ENCODE data around the gene SNTG2. TPM values are rescaled to one million over a fixed set of nuclear protein-coding genes. Genes with fewer than 3 reads are reported as not detected.

The SNTG2 gene
- polyA plus RNA-seq, 4 donors: 2.0 to 2.7 (median 2.2) TPM

- DNase-seq (ENCODE audit: low read depth in 4 of 4, low spot score in 3 of 4): no peak
These were observed 306.1 kb downstream of the SNTG2 start for GRCh38 chr2:1256632-1257324.

DNA sequence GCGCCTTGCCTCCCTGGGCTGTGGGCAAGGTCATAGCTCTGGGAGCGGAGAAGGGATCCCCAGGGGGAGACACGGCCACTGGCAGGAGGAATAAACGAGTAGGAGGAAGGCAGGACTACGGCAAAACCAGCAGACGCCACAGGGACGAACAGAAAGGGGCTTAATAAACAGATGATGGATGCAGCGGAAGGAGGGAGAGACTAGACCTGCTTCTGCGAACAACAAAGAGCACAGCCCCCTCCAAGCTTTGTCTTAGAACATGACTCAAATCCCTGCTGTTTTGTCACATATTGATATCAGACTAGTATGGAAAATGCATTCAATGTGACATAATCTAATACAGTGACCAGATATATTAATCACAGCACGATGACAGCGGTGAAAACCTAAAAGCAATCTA is 306.7 kb downstream of the SNTG2 start:
- DNase-seq (ENCODE audit: low read depth in 4 of 4, low spot score in 3 of 4): no peak

- DNase-seq (ENCODE audit: low read depth in 4 of 4, low spot score in 3 of 4): no peak
These were observed 309.1 kb downstream of the SNTG2 start for GRCh38 chr2:1259746-1260145.

DNA sequence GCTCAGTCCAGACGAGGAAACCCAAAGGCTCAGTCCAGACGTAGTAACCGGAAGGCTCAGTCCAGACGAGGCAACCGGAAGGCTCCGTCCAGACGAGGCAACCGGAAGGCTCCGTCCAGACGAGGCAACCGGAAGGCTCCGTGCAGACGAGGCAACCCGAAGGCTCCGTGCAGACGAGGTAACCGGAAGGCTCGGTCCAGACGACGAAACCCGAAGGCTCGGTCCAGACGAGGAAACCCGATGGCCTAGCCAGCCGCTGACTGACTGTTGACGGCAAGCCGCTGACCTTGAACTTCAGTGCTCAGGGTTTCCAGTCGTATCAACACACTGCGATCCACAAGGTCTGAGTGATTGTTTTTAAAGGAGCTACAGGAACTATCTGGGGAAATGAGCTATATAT is 312.0 kb downstream of the SNTG2 start:
- no peak for DNase-seq (ENCODE audit: low read depth in 4 of 4, low spot score in 3 of 4)

- DNase-seq (ENCODE audit: low read depth in 4 of 4, low spot score in 3 of 4): no peak
These were observed 314.8 kb downstream of the SNTG2 start for GRCh38 chr2:1265454-1265853.

GRCh38 chr2:1266351-1266750 is 315.7 kb downstream of the SNTG2 start:
- no peak for DNase-seq (ENCODE audit: low read depth in 4 of 4, low spot score in 3 of 4)

GRCh38 chr2:1268034-1268433 is 317.4 kb downstream of the SNTG2 start:
- DNase-seq (ENCODE audit: low read depth in 4 of 4, low spot score in 3 of 4): peak in 1 of 4 donors; percentile 12

DNA sequence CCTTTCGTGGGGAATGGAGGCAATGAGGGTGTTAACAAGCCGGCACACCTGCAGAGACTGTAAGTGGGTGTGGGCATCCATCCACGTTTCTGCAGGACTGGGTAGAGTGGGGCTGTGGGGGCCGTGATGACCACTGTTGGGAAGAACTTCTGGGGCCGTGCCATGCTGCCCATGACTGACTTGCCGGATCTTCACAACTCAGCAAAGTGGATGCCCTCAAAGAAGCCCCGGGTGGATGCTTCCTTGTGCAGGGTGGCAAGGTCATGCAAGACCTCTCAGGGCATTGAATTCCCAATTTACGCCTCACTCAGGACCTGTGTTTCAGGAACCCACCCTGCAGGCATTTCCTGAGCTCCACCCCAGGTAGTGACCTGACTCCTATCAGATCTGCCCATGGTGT is 319.2 kb downstream of the SNTG2 start:
- DNase-seq (ENCODE audit: low read depth in 4 of 4, low spot score in 3 of 4): no peak

- DNase-seq (ENCODE audit: low read depth in 4 of 4, low spot score in 3 of 4): no peak
These were observed 322.2 kb downstream of the SNTG2 start for GRCh38 chr2:1272835-1273234.

DNA sequence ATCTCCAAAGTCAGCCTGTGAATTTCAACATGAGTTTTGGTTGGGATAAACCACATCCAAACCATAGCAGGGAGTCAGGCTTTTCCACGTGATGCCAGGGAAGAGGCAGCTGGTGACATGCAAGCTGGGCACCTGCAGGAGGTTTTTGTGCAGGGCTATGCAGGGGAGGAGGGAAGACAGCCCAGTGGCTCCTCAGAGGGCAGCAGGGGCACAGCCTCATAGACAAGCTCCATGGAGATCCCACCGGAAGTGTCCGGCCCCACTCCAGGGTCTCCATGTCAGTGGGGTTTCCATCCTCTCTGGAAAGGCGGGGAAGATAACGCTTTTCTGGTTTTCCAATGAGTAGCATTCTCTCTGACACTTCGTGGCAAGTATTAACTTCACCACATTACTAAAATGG is 327.0 kb downstream of the SNTG2 start:
- DNase-seq (ENCODE audit: low read depth in 4 of 4, low spot score in 3 of 4): no peak

DNA sequence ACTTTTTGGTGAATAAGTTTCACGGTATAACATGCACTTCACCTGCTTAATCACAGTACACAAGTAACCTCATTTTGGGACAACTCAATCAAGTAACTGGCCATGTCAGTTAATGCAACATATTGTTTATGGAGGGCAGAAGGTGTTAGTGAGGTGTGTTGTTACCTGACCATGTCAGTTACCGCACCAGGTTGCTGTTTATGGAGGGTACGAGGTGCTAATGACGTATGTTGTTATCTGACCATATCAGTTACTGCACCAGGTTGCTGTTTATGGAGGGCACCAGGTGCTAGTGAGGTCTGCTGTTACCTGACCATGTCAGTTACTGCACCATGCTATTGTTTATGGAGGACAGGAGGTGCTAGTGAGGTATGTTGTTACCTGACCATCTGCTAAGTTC is 327.5 kb downstream of the SNTG2 start:
- no peak for DNase-seq (ENCODE audit: low read depth in 4 of 4, low spot score in 3 of 4)

GRCh38 chr2:1278861-1279260 is 328.2 kb downstream of the SNTG2 start:
- no peak for DNase-seq (ENCODE audit: low read depth in 4 of 4, low spot score in 3 of 4)

DNA sequence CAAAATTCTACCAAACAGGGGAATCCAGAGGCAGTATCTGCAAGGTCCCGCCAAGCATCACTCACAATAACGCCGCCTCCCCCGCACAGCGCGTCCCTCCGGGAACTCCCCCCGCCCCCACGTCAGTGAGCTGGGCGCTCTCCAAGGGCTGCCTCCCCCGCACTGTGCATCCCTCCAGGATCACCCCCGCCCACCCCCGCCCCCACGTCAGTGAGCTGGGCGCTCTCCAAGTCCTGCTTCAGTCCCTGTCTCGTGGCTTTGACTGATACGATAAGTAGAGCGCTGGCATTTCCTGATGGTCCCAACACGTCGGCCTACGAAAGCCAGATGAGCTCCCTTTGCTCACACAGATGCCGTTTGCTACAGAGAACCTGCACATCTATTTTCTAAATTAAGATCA is 331.9 kb downstream of the SNTG2 start:
- DNase-seq (ENCODE audit: low read depth in 4 of 4, low spot score in 3 of 4): peak in 3 of 4 donors; percentile 33 to 51 (median 45)

GRCh38 chr2:1283020-1283801 is 332.6 kb downstream of the SNTG2 start:
- DNase-seq (ENCODE audit: low read depth in 4 of 4, low spot score in 3 of 4): no peak

DNA sequence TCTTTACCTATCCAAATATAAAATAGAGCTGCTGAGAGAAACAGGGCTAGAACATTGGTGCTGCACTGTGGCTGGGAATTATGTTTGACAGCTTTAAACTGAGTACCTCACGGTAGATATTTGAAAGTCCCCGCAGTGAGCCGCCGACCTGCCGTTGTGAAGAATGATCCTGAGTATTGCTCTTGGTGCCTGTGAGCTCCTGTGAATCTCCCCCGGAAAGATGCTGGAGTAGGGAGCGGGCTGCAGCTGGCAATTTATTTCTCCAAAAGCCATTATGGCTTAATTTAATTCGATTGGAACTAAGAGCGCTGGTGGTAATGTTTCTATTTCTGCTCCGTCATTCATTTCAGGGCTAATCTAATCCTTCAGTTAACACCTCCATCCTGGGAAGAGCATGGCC is 333.2 kb downstream of the SNTG2 start:
- DNase-seq (ENCODE audit: low read depth in 4 of 4, low spot score in 3 of 4): no peak

- DNase-seq (ENCODE audit: low read depth in 4 of 4, low spot score in 3 of 4): no peak
These were observed 336.3 kb downstream of the SNTG2 start for GRCh38 chr2:1286929-1287328.

DNA sequence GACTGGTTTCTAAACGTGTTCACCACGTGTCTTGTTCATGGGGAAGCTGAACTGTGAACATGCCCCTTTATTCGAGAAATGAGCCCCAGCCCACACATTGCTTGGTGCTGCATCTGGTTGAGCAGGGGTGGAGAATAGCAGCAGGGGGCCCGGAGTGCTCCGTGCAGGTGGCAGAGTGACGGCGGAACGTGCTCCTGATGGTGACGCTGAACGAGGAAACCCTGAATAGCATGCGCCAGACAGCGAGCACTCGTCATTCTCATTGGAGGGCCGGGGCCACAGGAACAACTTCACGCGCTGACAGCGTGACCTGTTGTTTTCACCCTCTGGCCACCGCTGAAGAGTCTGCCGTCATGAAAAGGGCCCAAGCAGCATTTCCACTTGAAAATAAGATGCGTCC is 336.8 kb downstream of the SNTG2 start:
- no peak for DNase-seq (ENCODE audit: low read depth in 4 of 4, low spot score in 3 of 4)

DNA sequence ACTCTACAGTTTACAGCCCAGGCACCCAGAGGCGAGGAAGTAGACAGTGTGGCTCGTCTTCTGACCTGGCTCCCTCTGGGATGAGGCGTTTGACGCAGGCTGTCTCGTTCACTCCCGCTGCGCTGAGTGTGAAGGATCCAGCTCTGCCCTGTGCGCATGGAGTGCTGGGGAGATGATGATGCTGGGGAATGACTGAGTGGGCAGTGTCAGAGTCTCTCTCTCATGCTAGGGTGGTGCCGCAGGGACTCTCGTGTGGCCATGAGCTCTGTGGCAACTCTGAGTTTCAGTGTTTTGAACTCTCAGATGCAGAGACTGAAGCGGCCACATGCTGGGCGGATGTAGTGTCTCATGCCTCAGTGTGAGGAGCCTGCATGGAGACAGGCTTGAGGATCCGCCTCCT is 344.3 kb downstream of the SNTG2 start:
- DNase-seq (ENCODE audit: low read depth in 4 of 4, low spot score in 3 of 4): no peak

DNA sequence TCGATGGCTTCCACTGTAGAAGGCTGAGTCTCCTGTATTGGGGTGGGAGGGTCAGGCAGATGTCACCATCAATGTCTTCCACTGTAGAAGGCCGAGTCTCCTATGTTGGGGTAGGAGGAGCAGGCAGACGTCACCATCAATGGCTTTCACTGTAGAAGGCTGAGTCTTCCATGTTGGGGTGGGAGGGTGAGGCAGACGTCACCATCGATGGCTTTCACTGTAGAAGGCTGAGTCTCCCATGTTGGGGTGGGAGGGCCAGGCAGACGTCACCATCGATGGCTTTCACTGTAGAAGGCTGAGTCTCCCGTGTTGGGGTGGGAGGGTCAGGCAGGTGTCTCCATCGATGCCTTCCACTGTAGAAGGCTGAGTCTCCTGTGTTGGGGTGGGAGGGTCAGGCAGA is 345.1 kb downstream of the SNTG2 start:
- DNase-seq (ENCODE audit: low read depth in 4 of 4, low spot score in 3 of 4): no peak

- DNase-seq (ENCODE audit: low read depth in 4 of 4, low spot score in 3 of 4): no peak
These were observed 346.9 kb downstream of the SNTG2 start for GRCh38 chr2:1297372-1298159.

DNA sequence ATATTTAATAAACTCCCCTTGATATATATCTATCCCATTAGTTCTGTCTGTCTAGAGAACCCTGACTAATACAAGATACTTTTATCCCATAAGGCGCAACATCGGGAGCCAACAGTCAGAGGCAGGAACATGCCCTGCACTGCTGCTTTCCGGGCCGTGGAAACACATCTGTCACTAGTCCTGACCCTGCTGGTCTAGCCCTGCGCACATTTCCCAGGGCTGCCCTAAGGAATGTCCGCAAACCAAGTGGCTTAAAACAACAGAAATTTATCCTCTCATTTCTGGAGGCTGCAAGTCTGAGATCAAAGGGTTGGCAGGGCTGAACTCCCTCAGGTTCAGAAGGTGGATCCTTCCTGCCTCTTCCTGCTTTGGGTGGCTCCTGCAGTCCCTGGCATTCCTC is 348.4 kb downstream of the SNTG2 start:
- DNase-seq (ENCODE audit: low read depth in 4 of 4, low spot score in 3 of 4): no peak
